Limb (tissue), 2 donors: Measurements from ENCODE around the gene CEP120.

Experiments used
- DNase-seq, 2 donors: peaks; one replicate each; pipeline ENCODE4 v3.0.0-alpha.2; 2016; ENCODE audit errors: extremely low spot score in 2 of 2

The CEP120 gene

GRCh38 chr5:123299136-123299535, 124.1 kb downstream of the CEP120 start:
- DNase-seq, result no peak

- DNase-seq, result no peak
These were observed 124.7 kb downstream of the CEP120 start for GRCh38 chr5:123298335-123299030.

- DNase-seq, result no peak
These were observed 125.3 kb downstream of the CEP120 start for GRCh38 chr5:123297866-123298265.

GRCh38 chr5:123297198-123297831, 125.9 kb downstream of the CEP120 start:
- no peak for DNase-seq
